CD4-positive, CD25-positive, alpha-beta regulatory T cell (primary cell): ENCODE results near the gene HSD17B13. TPM values are rescaled to one million over a fixed set of nuclear protein-coding genes. Genes with fewer than 3 reads are reported as not detected.
"Not testable (repeated sequence)": the region's sequence is repeated elsewhere in the genome, so short reads cannot be mapped to it uniquely, and the experiment has no call there.

Experiments
- ATAC-seq, 2 donors: fragments of 150-1000 bp; cut with Tn5 transposase; one replicate each; pipeline ENCODE4 v1.10.0; 2021; ENCODE audit warnings: low read depth in 2 of 2, moderate number of reproducible peaks in 2 of 2, moderate library complexity in 1 of 2
- DNase-seq, 3 donors: peaks; one replicate each; pipeline versions ENCODE4 v3.0.0 to v3.0.0-alpha.2; 2012 to 2022; ENCODE audit warnings: mixed read lengths in 1 of 3
- H3K27ac ChIP-seq: one replicate; pipeline ENCODE4 v1.7.0; 2013; ENCODE audit warnings: mild to moderate bottlenecking, low read length; ENCODE audit not compliant: insufficient read depth, poor library complexity, severe bottlenecking
- H3K27me3 ChIP-seq: one replicate; pipeline ENCODE4 v1.7.0; 2013; ENCODE audit warnings: low read length; ENCODE audit not compliant: control insufficient read depth, insufficient read depth
- H3K36me3 ChIP-seq: one replicate; pipeline ENCODE4 v1.7.0; 2013; ENCODE audit warnings: mild to moderate bottlenecking, low read length, moderate library complexity; ENCODE audit not compliant: control insufficient read depth, insufficient read depth
- H3K4me1 ChIP-seq: 2 replicates; pipeline ENCODE4 v1.7.0; 2013; ENCODE audit warnings: mild to moderate bottlenecking, low read length; ENCODE audit not compliant: insufficient read depth, control insufficient read depth, poor library complexity, severe bottlenecking
- H3K4me3 ChIP-seq: one replicate; pipeline ENCODE4 v1.7.0; 2013; ENCODE audit warnings: low read depth, mild to moderate bottlenecking, low read length, moderate library complexity
- H3K9me3 ChIP-seq, 2 experiments: 1 replicate in 1 of 2; 2 replicates in 1 of 2; pipeline ENCODE4 v1.7.0; 2013; ENCODE audit warnings: low read length in 2 of 2, mild to moderate bottlenecking in 1 of 2, moderate library complexity in 1 of 2; ENCODE audit not compliant: control insufficient read depth in 2 of 2
- H3K27ac Mint-ChIP-seq, 3 donors: one replicate each; pipeline ENCODE4 v1.8.0; 2020 to 2022; ENCODE audit warnings: mild to moderate bottlenecking in 3 of 3, mixed read lengths in 3 of 3, moderate library complexity in 2 of 3
- H3K27me3 Mint-ChIP-seq: one replicate; pipeline ENCODE4 v1.8.0; 2022; ENCODE audit warnings: mild to moderate bottlenecking, mixed read lengths
- H3K36me3 Mint-ChIP-seq: one replicate; pipeline ENCODE4 v1.8.0; 2020; ENCODE audit warnings: mixed read lengths
- H3K4me1 Mint-ChIP-seq, 4 donors: one replicate each; pipeline ENCODE4 v1.8.0; 2020 to 2022; ENCODE audit warnings: mixed read lengths in 4 of 4, mild to moderate bottlenecking in 1 of 4
- H3K4me3 Mint-ChIP-seq, 4 donors: one replicate each; pipeline ENCODE4 v1.8.0; 2020 to 2022; ENCODE audit warnings: mild to moderate bottlenecking in 4 of 4, mixed read lengths in 4 of 4, moderate library complexity in 3 of 4
- H3K9me3 Mint-ChIP-seq, 7 donors: one replicate each; pipeline ENCODE4 v1.8.0; 2020 to 2022; ENCODE audit warnings: mixed read lengths in 7 of 7, mild to moderate bottlenecking in 3 of 7, moderate library complexity in 2 of 7
- polyA plus RNA-seq, 4 donors: library from polyadenylated mRNA; unstranded; fragments of 300-500 nt; fragmentation: Illumina TruSeq; gene quantifications; one replicate each; pipeline ENCODE4 v1.2.3, GENCODE V29; 2021
- total RNA-seq: library from RNA; stranded (reverse); gene quantifications from one replicate; pipeline ENCODE4 v1.2.3, GENCODE V29; 2022

HSD17B13 gene
- total and polyA plus RNA-seq, 5 donors from 2014 or later: 0.09 to 0.52 TPM; not detected in 3

DNA sequence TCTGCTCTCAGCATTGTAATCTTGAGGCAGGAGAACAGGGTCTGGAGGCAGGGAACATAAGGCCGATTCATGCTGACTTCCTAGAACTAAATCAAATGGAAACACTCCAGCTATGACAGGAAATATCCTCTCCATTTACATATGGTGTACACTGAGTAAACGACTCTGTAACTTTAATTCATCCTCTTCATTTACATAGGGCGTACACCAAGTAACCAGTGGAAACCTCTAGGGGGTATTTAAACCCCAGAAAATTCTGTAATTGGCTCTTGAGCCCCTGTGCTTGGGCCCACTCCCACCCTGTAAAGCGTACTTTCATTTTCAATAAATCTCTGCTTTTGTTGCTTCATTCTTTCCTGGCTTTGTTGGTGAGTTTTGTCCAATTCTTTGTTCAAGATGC, 7.7 kb downstream of the HSD17B13 start:
- ATAC-seq, H3K27me3 ChIP-seq, H3K36me3 ChIP-seq, DNase-seq, H3K4me3 ChIP-seq, H3K27me3 Mint-ChIP-seq, H3K27ac ChIP-seq, H3K4me3 Mint-ChIP-seq, H3K4me1 Mint-ChIP-seq, H3K4me1 ChIP-seq, H3K9me3 ChIP-seq, H3K9me3 Mint-ChIP-seq, H3K36me3 Mint-ChIP-seq, H3K27ac Mint-ChIP-seq: not testable (repeated sequence)

DNA sequence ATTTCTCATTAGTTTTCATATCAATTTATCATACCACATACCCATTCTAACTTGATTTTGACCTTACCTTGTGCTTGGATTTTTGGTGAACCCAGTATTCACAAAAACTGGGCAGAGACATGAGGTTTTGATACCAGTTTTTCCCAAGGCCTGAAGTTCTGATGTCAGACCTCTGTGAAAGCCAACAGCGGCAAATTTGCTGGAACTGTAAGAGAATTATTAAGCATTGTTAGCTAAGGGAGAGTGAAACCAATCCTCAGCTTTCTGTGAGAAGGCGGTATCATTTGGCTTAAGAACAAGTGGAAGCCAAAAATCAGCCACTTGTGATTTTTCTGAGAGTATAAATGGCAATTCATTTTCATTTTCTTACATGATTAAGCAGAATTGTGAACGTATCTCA, 8.9 kb downstream of the HSD17B13 start:
- H3K4me3 Mint-ChIP-seq: no peak overlapping the region

DNA sequence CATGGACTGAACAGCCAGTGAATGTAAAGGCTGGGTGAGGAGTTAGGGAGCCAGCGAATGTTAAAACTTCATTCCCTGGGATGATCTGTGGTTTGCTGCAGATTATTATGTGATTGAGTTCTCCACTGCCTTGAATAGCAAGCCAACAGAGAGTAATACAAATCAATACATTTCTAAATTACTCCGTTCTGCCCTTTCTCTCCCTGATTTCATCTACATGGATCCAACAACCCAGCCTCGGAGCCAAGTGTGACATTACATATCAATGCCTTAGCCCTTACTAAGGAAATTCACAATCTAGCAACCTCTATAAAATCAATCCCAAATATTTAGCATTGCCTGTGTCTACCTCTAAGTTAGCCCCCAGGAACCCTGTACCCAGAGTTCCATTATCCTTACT, 11.0 kb downstream of the HSD17B13 start:
- no peak overlapping the region for H3K27ac ChIP-seq
- ATAC-seq (no peak), DNase-seq (no peak)
- Mint-ChIP-seq H3K27me3 (no peaks in the 10 kb centered on the region), H3K9me3 (peaks cover 0 to 2% (median 0%) of the 10 kb centered on the region in 7 donors), H3K4me1 (no peaks in the 10 kb centered on the region), H3K27ac (no peak overlapping the region), H3K4me3 (no peak overlapping the region), H3K36me3 (peaks cover 10% of the 10 kb centered on the region)
- no peaks in the 10 kb centered on the region for H3K36me3 ChIP-seq
- H3K4me1 ChIP-seq: no peaks in the 10 kb centered on the region
- H3K27me3 ChIP-seq: no peaks in the 10 kb centered on the region
- no peak overlapping the region for H3K4me3 ChIP-seq
- H3K9me3 ChIP-seq: no peaks in the 10 kb centered on the region

More for the DNA sequence above, 8.9 kb downstream of the HSD17B13 start:
- H3K9me3 ChIP-seq: no peaks in the 10 kb centered on the region
- H3K27me3 Mint-ChIP-seq: no peaks in the 10 kb centered on the region
- no peaks in the 10 kb centered on the region for H3K36me3 ChIP-seq
- H3K27ac Mint-ChIP-seq: no peak overlapping the region
- H3K27ac ChIP-seq: no peak overlapping the region
- H3K9me3 Mint-ChIP-seq: no peaks in the 10 kb centered on the region
- no peaks in the 10 kb centered on the region for H3K4me1 Mint-ChIP-seq
- no peaks in the 10 kb centered on the region for H3K27me3 ChIP-seq
- peaks cover 8% of the 10 kb centered on the region for H3K36me3 Mint-ChIP-seq
- DNase-seq (no peak), ATAC-seq (no peak)
- H3K4me1 ChIP-seq: no peaks in the 10 kb centered on the region
- no peak overlapping the region for H3K4me3 ChIP-seq

DNA sequence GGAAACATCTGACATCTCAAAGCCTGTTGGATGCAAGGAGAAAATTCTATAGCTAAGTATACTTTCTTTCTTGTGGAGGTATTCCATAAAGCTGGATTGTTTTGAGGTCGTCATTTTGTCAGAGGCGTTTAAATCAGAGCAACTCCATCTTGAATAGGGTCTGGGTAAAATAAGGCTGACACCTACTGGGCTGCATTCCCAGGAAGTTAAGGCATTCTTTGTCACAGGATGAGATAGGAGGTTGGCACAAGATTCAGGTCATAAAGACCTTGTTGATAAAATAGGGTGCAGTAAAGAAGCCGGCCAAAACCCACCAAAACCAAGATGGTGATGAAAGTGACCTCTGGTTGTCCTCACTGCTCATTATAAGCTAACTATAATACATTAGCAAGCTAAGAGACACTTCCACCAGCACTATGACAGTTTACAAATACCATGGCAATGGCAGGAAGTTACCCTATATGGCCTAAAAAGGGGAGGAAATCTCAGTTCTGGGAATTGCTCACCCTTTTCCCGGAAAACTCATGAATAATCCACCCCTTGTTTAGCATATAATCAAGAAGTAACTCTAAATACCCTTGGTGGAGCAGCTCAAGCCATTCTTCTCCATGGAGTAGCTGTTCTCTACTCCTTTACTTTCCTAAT, 11.9 kb downstream of the HSD17B13 start:
- peaks cover 10% of the 10 kb centered on the region for H3K36me3 Mint-ChIP-seq
- no peak overlapping the region for H3K4me3 Mint-ChIP-seq
- H3K9me3 Mint-ChIP-seq: peaks cover 0 to 2% (median 0%) of the 10 kb centered on the region in 7 donors

DNA sequence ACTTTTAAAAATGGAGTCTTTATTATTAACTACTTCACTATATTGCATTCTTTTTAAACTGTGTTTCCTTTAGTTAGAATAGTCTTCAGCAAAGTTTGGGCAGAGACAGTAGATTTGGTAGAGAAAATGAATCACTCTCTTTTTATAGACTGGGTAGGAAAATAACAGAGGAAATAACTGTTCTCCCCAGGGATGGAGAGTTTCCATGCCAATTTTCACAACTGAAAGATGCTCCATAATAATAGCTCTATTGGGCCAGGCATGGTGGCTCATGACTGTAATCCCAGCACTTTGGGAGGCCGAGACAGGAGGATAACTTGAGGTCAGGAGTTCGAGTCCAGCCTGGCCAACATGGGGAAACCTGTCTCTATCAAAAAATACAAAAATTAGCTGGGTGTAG, 13.1 kb downstream of the HSD17B13 start:
- H3K27ac Mint-ChIP-seq: no peak overlapping the region
- H3K4me3 Mint-ChIP-seq: no peak overlapping the region
- no peaks in the 10 kb centered on the region for H3K27me3 Mint-ChIP-seq
- peaks cover 0 to 2% (median 0%) of the 10 kb centered on the region in 7 donors for H3K9me3 Mint-ChIP-seq
- peaks cover 3 to 9% (median 4%) of the 10 kb centered on the region in 4 donors for H3K4me1 Mint-ChIP-seq
- peaks cover 10% of the 10 kb centered on the region for H3K36me3 Mint-ChIP-seq
- H3K27me3 ChIP-seq: no peaks in the 10 kb centered on the region
- ATAC-seq (no peak), DNase-seq (no peak)
- H3K9me3 ChIP-seq: no peaks in the 10 kb centered on the region
- H3K36me3 ChIP-seq: no peaks in the 10 kb centered on the region
- no peak overlapping the region for H3K4me3 ChIP-seq
- H3K27ac ChIP-seq: no peak overlapping the region
- H3K4me1 ChIP-seq: no peaks in the 10 kb centered on the region

More for the DNA sequence above, 11.9 kb downstream of the HSD17B13 start:
- ATAC-seq (no peak), DNase-seq (peak in 1 of 3 donors; percentile 23)
- no peak overlapping the region for H3K27ac ChIP-seq
- no peaks in the 10 kb centered on the region for H3K4me1 ChIP-seq
- no peak overlapping the region for H3K4me3 ChIP-seq
- H3K9me3 ChIP-seq: no peaks in the 10 kb centered on the region
- H3K27ac Mint-ChIP-seq: no peak overlapping the region
- peaks cover 0 to 5% (median 4%) of the 10 kb centered on the region in 4 donors for H3K4me1 Mint-ChIP-seq
- H3K36me3 ChIP-seq: no peaks in the 10 kb centered on the region
- H3K27me3 Mint-ChIP-seq: no peaks in the 10 kb centered on the region
- H3K27me3 ChIP-seq: no peaks in the 10 kb centered on the region

DNA sequence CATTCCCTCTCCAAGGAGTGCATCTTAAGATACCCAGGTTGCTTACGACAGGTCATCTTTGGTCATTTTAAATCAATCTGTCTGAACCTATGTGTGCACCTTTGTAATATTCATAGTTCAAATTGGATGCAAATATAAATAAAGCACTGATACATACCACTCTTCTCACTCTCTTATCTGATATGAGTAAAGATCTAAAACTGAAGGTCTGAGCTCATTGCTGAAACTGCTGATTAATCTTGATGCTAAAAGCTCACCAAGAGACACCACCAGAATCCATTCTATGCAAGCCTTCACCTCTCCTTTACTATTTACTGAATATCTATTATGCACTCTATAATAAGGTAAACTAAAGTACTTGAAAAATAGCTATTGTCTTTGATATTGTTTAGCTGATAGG, 16.6 kb downstream of the HSD17B13 start:
- Mint-ChIP-seq H3K4me3 (peak overlapping the region; percentile 0 to 88 (median 20)), H3K27me3 (no peaks in the 10 kb centered on the region), H3K27ac (no peak overlapping the region), H3K4me1 (peaks cover 3 to 13% (median 4%) of the 10 kb centered on the region in 4 donors), H3K9me3 (peaks cover 0 to 2% (median 0%) of the 10 kb centered on the region in 7 donors), H3K36me3 (peaks cover 6% of the 10 kb centered on the region)
- no peaks in the 10 kb centered on the region for H3K36me3 ChIP-seq
- H3K27ac ChIP-seq: no peak overlapping the region
- no peaks in the 10 kb centered on the region for H3K9me3 ChIP-seq
- no peaks in the 10 kb centered on the region for H3K27me3 ChIP-seq
- H3K4me3 ChIP-seq: peak overlapping the region; percentile 72
- DNase-seq (no peak), ATAC-seq (no peak)
- no peaks in the 10 kb centered on the region for H3K4me1 ChIP-seq

DNA sequence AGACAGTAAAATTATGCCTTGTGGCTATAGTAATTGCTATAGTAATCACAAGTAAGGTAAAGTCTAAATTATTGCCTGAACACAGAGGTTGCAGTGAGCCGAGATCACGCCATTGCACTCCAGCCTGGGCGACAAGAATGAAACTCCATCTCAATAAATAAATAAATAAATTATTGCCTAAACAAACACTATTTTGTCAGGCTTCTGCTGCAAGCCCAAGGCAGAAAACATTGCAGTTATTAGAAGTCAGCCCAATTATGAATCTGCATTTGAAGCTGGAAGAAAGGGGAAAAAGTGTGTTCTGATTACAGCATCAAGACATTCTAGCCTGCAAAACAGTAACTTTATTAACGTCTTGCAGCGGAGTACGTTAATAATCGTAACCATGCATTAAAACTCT, 17.1 kb downstream of the HSD17B13 start:
- Histone ChIP-seq H3K4me3 (peak overlapping the region; percentile 72), H3K27ac (no peak overlapping the region), H3K36me3 (no peaks in the 10 kb centered on the region), H3K4me1 (no peaks in the 10 kb centered on the region), H3K27me3 (no peaks in the 10 kb centered on the region), H3K9me3 (no peaks in the 10 kb centered on the region)
- Mint-ChIP-seq H3K27ac (no peak overlapping the region), H3K27me3 (no peaks in the 10 kb centered on the region), H3K4me3 (peak overlapping the region; percentile 62 to 88 (median 80)), H3K4me1 (peaks cover 3 to 13% (median 4%) of the 10 kb centered on the region in 4 donors), H3K36me3 (peaks cover 6% of the 10 kb centered on the region), H3K9me3 (peaks cover 0 to 2% (median 0%) of the 10 kb centered on the region in 7 donors)
- DNase-seq (no peak), ATAC-seq (no peak)
